Liver (tissue), 3 donors: ENCODE measurements around the gene DUSP8.

Source experiments
- CTCF ChIP-seq: fragments of 150-350 bp; IDR thresholded peaks from 2 replicates; pipeline ENCODE4 v1.5.1; 2017; ENCODE audit warnings: improper control_type of control experiment, low read depth, low read length; ENCODE audit not compliant: missing input control
- EGR1 ChIP-seq, 2 donors: IDR thresholded peaks; 2 replicates each; pipeline ENCODE4 v1.6.1; 2016 to 2018; ENCODE audit warnings: antibody characterized with exemption in 2 of 2, low read depth in 2 of 2
- GABPA ChIP-seq, 2 donors: IDR thresholded peaks in 1 of 2; conservative IDR thresholded peaks in 1 of 2; 2 replicates each; pipeline ENCODE4 v1.6.1; 2016; ENCODE audit warnings: antibody characterized with exemption in 2 of 2, mild to moderate bottlenecking in 1 of 2, moderate library complexity in 1 of 2
- MAX ChIP-seq: IDR thresholded peaks from 2 replicates; pipeline ENCODE4 v1.6.1; 2016; ENCODE audit warnings: antibody characterized with exemption
- SP1 ChIP-seq: IDR thresholded peaks from 2 replicates; pipeline ENCODE4 v1.6.1; 2018; ENCODE audit warnings: antibody characterized with exemption, mild to moderate bottlenecking
- TAF1 ChIP-seq: conservative IDR thresholded peaks from 2 replicates; pipeline ENCODE4 v1.6.1; 2016; ENCODE audit warnings: antibody characterized with exemption, mild to moderate bottlenecking
- donor health status: healthy.
- donor health status: healthy.

- TF ChIP-seq CTCF (no peak), TAF1 (no peak), SP1 (no peak), MAX (no peak), EGR1 (IDR thresholded peaks at IDR 0.05; ENCODE audit: low read depth in 2 of 2) (no peak), GABPA (IDR thresholded peaks at IDR 0.05 in 1 of 2, conservative IDR thresholded peaks at IDR 0.05 in 1 of 2) (no peak)
These were observed 9.5 kb downstream of the DUSP8 start for GRCh38 chr11:1562469-1563148.
